ENCODE data around the gene ADAM12.

GRCh38 chr10:126042354-126042753, 345.9 kb downstream of the ADAM12 start:
- TF ChIP-seq POLR2AphosphoS5 (IDR thresholded peaks at IDR 0.05; ENCODE audit: low read depth, low read length) (no peak), POLR2A (IDR thresholded peaks at IDR 0.05; ENCODE audit: low read depth, low read length) (no peak), TAF1 (IDR thresholded peaks at IDR 0.05; ENCODE audit: low read depth, low read length) (no peak), SPI1 (IDR thresholded peaks at IDR 0.05; ENCODE audit: low read depth, low read length) (no peak), PAX5 (IDR thresholded peaks at IDR 0.05; ENCODE audit: insufficient read depth, low read length, severe bottlenecking) (no peak)

Data from GM12891 (cell line).